Left cardiac atrium (tissue), 4 donors: ENCODE data around the gene HHATL. TPM values are rescaled to one million over a fixed set of nuclear protein-coding genes. Genes with fewer than 3 reads are reported as not detected.

Experiments
- ATAC-seq, 2 donors: fragments of 200-7000 bp; cut with Tn5 transposase; one replicate each; pipeline ENCODE4 v1.9.1; 2020; ENCODE audit warnings: mild to moderate bottlenecking in 2 of 2, moderate library complexity in 2 of 2
- DNase-seq: peaks from one replicate; pipeline ENCODE4 v3.0.0-alpha.2; 2020
- intact Hi-C, 2 donors: fragments of 100-400 bp; cut with DNase I; formaldehyde crosslinking; loops; one replicate each; pipeline versions ENCODE4 v1.14.1 to v1.15.1; 2022 to 2023
- total RNA-seq, 2 donors: library from RNA; stranded (reverse); fragmentation: NEBNext Ultra II Directional; extraction: Animal tissue kit (Norgen Biotek cat#: 25700); gene quantifications; one replicate each; pipeline ENCODE4 v1.2.1, GENCODE V29; 2021
- donor health status: DM: no; HTN: yes; CAD: no.
- donor health status: DM: no; HTN: yes; CAD: no; lungs with severe emphysema.
- donor health status: DM: yes; HTN: yes; CAD: no.
- donor health status: Dilated cardiomyopathy.

HHATL gene
- total RNA-seq, 2 donors from 2014 or later: 431 to 706 TPM

GRCh38 chr3:42661593-42662022 lies 41.0 kb downstream of the HHATL start:
- intact Hi-C loops: loop anchor here in 1 of 2 donors (2.0 to 5.0 kb wide), 2 partner anchors 41 to 83 kb away; partner anchors contain the start of gene HHATL
- DNase-seq (no peak), ATAC-seq (no peak)

GRCh38 chr3:42660898-42661297 lies 41.7 kb downstream of the HHATL start:
- DNase-seq: peak; percentile 63
- intact Hi-C loops: loop anchor here in 1 of 2 donors (2.0 to 5.0 kb wide), 2 partner anchors 41 to 84 kb away; partner anchors contain the start of gene HHATL
- ATAC-seq: peak; percentile 44 to 63

- DNase-seq (peak; percentile 61), ATAC-seq (peak; percentile 31 to 41)
These were observed 42.4 kb downstream of the HHATL start for GRCh38 chr3:42660131-42660715.

GRCh38 chr3:42659451-42660130 lies 43.0 kb downstream of the HHATL start:
- intact Hi-C loops: loop anchor here in 1 of 2 donors (2.0 to 5.0 kb wide), 2 partner anchors 43 to 85 kb away; partner anchors contain the start of gene HHATL
- no peak for ATAC-seq
- DNase-seq: no peak

More at GRCh38 chr3:42660131-42660715, 42.4 kb downstream of the HHATL start:
- intact Hi-C loops: loop anchor here in 1 of 2 donors (2.0 to 5.0 kb wide), 2 partner anchors 42 to 85 kb away; partner anchors contain the start of gene HHATL

- DNase-seq (no peak), ATAC-seq (no peak)
- intact Hi-C loops: no loop called here
These were observed 43.7 kb downstream of the HHATL start for GRCh38 chr3:42658771-42659390.

- intact Hi-C loops: no loop called here
- ATAC-seq (no peak), DNase-seq (peak; percentile 30)
These were observed 44.4 kb downstream of the HHATL start for GRCh38 chr3:42658091-42658770.

GRCh38 chr3:42657675-42658074 lies 44.9 kb downstream of the HHATL start:
- DNase-seq (no peak), ATAC-seq (no peak)
- intact Hi-C loops: no loop called here

GRCh38 chr3:42656680-42657610 lies 45.7 kb downstream of the HHATL start:
- no peak for DNase-seq
- no peak for ATAC-seq
- intact Hi-C loops: no loop called here

GRCh38 chr3:42655980-42656679 lies 46.5 kb downstream of the HHATL start:
- intact Hi-C loops: no loop called here
- ATAC-seq: peak in 1 of 2 donors; percentile 6
- DNase-seq: peak; percentile 39

GRCh38 chr3:42655331-42655888 lies 47.2 kb downstream of the HHATL start:
- ATAC-seq: no peak
- intact Hi-C loops: no loop called here
- peak; percentile 44 for DNase-seq

- DNase-seq (peak; percentile 73), ATAC-seq (peak; percentile 42 to 77)
- intact Hi-C loops: no loop called here
These were observed 48.0 kb downstream of the HHATL start for GRCh38 chr3:42654331-42655201.

GRCh38 chr3:42653560-42654330 lies 48.9 kb downstream of the HHATL start, which contains the start of gene ZBTB47:
ZBTB47 (plus strand) TSS chr3:42653697; CDS start chr3:42658356, 4,659 bp downstream.
- peak; percentile 82 for DNase-seq

GRCh38 chr3:42653303-42653559 lies 49.4 kb downstream of the HHATL start:
- intact Hi-C loops: no loop called here
- ATAC-seq (no peak), DNase-seq (no peak)

More at GRCh38 chr3:42653560-42654330, 48.9 kb downstream of the HHATL start, which contains the start of gene ZBTB47:
- intact Hi-C loops: no loop called here
- peak; percentile 33 to 54 for ATAC-seq

- peak; percentile 16 to 74 for ATAC-seq
- intact Hi-C loops: no loop called here
These were observed 49.8 kb downstream of the HHATL start for GRCh38 chr3:42652611-42653302.

GRCh38 chr3:42652251-42652610 lies 50.4 kb downstream of the HHATL start:
- ATAC-seq: no peak
- intact Hi-C loops: no loop called here

More at GRCh38 chr3:42652611-42653302, 49.8 kb downstream of the HHATL start:
- peak; percentile 79 for DNase-seq

More at GRCh38 chr3:42652251-42652610, 50.4 kb downstream of the HHATL start:
- DNase-seq: no peak
